Endometrium (tissue), 2 donors: ENCODE measurements around the gene FBXL4.

Source experiments
- FAIRE-seq: peaks from 2 replicates; lab custom pipeline; 2012; peaks lifted over from hg19 to GRCh38; lab: Jason Lieb, UNC
- donor health status: control.
- donor health status: control.

The FBXL4 gene

DNA sequence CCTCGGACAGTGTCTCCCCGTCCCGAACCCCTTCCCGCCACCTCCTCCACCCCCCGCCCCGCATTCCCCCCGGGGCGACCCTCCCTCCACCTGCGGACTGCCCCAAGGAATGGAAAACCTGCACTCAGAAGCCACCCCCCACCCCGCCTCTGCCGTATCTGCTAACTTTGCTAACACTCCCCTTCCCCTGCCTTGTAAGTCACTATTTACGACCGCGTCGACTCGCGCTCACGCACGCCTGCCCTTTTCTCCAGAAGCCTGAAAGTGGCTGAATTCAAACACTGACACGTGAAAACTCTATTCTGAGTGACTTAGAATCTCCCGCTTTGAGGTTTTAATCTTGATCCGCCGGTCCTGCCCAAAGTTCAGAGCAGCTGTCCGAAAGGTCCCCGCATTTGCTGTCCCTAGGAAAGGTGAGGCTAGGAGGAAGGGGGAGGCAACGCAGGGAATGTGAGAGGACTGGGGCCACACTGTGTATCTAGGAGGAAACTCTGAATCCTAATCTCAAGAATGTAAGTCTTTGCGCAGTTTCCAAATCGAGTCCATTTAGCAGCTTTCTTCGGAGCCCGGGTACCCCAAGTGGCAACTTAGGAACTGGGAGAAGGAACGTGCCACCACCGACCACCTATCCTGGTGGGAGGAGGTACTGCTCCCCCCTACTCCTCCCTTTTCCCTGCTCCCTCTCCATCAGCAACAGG is 122.7 kb downstream of the FBXL4 start:
- FAIRE-seq = no peak

DNA sequence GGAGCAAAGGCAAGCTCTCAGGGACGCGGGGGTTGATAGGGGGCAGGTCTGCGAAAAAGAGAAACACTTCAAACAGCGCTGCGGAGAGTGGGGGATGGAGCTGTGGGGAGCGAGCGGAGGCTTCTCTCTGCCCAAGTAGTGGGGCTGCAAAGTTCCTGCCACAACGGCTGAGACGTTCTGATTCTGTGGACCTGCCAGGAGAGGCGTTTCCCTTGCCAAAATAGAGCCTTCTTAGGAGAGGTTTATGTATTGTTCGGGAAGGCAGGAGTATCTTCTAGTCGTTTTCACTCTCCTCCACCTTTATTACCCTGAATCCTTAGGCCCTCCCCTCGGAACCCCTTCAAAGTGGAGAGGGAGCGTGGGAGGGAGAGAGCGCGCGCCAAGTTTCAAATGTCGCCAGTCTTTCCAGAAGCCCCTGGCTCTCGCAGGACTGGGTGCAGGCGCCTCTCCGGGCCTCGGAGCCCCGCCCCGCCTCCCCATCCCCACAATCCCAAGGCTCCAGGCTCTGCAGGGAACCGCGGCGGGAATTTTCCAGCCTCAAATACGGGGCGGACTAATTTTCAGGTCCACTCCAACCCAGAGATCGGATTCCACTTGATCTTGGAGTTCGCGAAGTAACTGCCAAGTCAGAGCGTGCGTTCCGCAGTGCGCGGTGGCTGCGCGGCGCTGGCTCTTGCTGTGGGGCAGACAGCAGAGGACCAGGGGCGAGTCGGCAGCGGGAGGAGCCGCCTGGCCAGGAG is 123.4 kb downstream of the FBXL4 start:
- FAIRE-seq = no peak

GRCh38 chr6:98823428-98824161 is 124.2 kb downstream of the FBXL4 start:
- no peak for FAIRE-seq

- no peak for FAIRE-seq
Observed at GRCh38 chr6:98821756-98822405, 125.9 kb downstream of the FBXL4 start.
